22Rv1 (cell line): Measurements from ENCODE around the gene TIMM22.
"Not testable (repeated sequence)": the region's sequence is repeated elsewhere in the genome, so short reads cannot be mapped to it uniquely, and the experiment has no call there.

Experiments
- H3K27ac ChIP-seq: fragments of 450-650 bp; 2 replicates; pipeline ENCODE4 v1.5.1; 2017
- CTCF ChIP-seq: fragments of 450-650 bp; IDR thresholded peaks from 2 replicates; pipeline ENCODE4 v1.5.1; 2017; ENCODE audit warnings: mild to moderate bottlenecking
- ZFX ChIP-seq: fragments of 450-650 bp; IDR thresholded peaks from 2 replicates; pipeline ENCODE4 v1.6.1; 2017; ENCODE audit warnings: antibody characterized with exemption, borderline replicate concordance

TIMM22 gene

GRCh38 chr17:967122-967521, 29.8 kb upstream of the TIMM22 start:
- TF ChIP-seq CTCF (no peak), ZFX (no peak)
- H3K27ac ChIP-seq = no peak overlapping the region

DNA sequence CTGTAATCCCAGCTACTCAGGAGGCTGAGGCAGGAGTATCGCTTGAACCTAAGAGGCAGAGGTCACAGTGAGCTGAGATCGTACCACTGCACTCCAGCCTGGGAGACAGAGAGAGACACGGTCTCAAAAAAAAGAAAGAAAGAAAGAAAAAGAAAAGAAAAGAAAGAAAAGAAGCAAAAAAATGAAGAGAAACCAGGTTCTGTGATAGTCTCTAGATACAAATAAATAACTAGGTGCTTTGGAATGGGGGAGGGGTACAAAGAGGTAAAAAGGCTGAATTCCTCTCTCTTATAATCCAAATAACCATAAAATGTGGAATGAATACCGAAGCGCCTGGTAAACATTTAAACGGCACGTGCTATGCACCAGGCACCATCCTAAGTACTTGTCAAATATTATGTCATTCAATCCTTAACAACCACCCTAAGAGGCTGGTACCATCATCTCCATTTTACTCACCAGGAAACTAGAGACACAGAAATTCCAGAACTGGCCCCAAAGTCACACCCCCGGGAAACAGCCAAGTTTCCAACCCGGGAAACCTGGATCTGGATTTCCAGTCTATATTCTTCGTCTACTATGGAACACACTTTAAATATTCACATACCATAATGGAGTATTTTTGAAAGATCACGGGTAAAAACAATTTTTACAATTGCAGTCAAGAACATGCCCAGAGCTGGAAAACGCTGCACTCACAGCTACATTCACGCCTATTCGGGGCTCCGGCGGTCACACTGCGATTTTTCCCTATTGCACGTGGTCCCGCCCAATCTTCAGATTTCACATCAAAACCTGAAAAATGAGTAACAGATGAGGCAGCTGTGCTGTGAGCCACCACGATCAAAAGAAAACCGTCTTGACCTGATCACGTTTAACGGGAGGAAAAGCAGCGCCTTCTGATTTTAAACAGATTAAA, 27.9 kb upstream of the TIMM22 start:
- H3K27ac ChIP-seq = no peak overlapping the region
- TF ChIP-seq ZFX (no peak), CTCF (no peak)

GRCh38 chr17:969811-970355, 27.0 kb upstream of the TIMM22 start:
- TF ChIP-seq ZFX (no peak), CTCF (no peak)
- no peak overlapping the region for H3K27ac ChIP-seq

- TF ChIP-seq CTCF = no peak
- TF ChIP-seq ZFX = no peak
- no peak overlapping the region for H3K27ac ChIP-seq
Observed at GRCh38 chr17:970364-970763, 26.6 kb upstream of the TIMM22 start.

GRCh38 chr17:971861-972260, 25.1 kb upstream of the TIMM22 start:
- not testable (repeated sequence) for H3K27ac ChIP-seq

DNA sequence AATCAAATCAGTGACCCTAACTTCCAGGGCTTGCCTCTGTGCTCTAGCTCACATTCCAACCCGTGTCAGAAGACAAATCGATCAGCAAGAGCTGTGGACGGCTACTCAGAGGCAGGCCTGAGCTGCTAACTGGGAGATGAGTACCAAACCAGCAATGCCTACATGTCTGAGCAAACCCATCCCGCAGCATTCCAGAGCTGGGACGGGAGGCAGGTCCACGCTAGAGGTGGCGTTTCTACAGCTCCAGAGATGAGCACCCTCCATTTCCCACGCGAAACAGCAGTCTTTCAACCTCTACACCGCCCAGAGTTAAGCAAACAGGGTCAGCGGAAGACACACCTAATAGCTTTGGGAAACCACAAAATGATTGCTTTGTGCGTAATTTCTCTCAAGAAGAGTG, 23.9 kb upstream of the TIMM22 start:
- no peak for TF ChIP-seq CTCF
- no peak for TF ChIP-seq ZFX
- H3K27ac ChIP-seq = no peak overlapping the region

DNA sequence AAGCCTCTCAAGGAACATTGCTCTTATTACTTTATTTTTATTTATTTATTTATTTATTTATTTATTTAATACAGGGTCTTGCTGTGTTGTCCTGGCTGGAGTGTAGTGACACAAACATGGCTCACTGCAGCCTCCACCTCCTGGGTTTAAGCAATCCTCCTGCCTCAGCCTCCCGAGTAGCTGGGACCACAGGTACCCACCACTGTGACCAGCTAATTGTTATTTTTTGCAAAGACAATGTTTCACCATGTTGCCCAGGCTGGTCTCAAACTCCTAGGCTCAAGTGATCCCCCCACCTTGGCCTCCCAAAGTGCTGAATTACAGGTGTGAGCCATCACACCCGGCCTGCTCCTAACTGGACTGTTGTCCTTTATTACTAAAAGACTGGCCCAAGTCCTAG, 22.2 kb upstream of the TIMM22 start:
- not testable (repeated sequence) for H3K27ac ChIP-seq

GRCh38 chr17:975371-975915, 21.5 kb upstream of the TIMM22 start:
- no peak overlapping the region for H3K27ac ChIP-seq
- TF ChIP-seq CTCF (no peak), ZFX (no peak)
